GM12873 (cell line): ENCODE data around the gene NECAB2.

ENCODE experiments used
- CTCF ChIP-seq: IDR thresholded peaks from 2 replicates; pipeline ENCODE4 v1.5.1; 2012; ENCODE audit warnings: low read depth, mild to moderate bottlenecking, moderate library complexity, low read length, control low read depth; ENCODE audit not compliant: insufficient read depth; ENCODE audit errors: missing control alignments

Gene NECAB2

GRCh38 chr16:83951544-83951943 lies 16.5 kb upstream of the NECAB2 start:
- no peak for TF ChIP-seq CTCF

- no peak for TF ChIP-seq CTCF
These were observed 15.5 kb upstream of the NECAB2 start for GRCh38 chr16:83952587-83952939.

GRCh38 chr16:83952940-83953795 lies 14.9 kb upstream of the NECAB2 start, which contains the start of gene OSGIN1:
OSGIN1 (plus strand) TSS chr16:83953240; CDS start chr16:83957672, 4,432 bp downstream.
- no peak for TF ChIP-seq CTCF

GRCh38 chr16:83953796-83954576 lies 14.1 kb upstream of the NECAB2 start:
- peak; percentile 74 for TF ChIP-seq CTCF

GRCh38 chr16:83954577-83955016 lies 13.4 kb upstream of the NECAB2 start:
- TF ChIP-seq CTCF, result no peak

GRCh38 chr16:83955218-83956130 lies 12.6 kb upstream of the NECAB2 start:
- TF ChIP-seq CTCF, result no peak
